DND-41 (cell line): ENCODE data around the gene CYP4F22.

Experiments
- EZH2 ChIP-seq: IDR thresholded peaks from 3 replicates; pipeline ENCODE4 v1.6.1; 2012; ENCODE audit warnings: borderline replicate concordance, low read depth, mild to moderate bottlenecking, moderate library complexity, low read length, inconsistent platforms; ENCODE audit not compliant: severe bottlenecking
- TF ChIP-seq, protein P1 (sequence below): IDR thresholded peaks from 2 replicates; pipeline ENCODE4 v1.5.1; 2012; ENCODE audit warnings: borderline replicate concordance, low read length, moderate library complexity, mild to moderate bottlenecking; ENCODE audit not compliant: poor library complexity, severe bottlenecking; ENCODE audit errors: extremely low read depth

DNA sequence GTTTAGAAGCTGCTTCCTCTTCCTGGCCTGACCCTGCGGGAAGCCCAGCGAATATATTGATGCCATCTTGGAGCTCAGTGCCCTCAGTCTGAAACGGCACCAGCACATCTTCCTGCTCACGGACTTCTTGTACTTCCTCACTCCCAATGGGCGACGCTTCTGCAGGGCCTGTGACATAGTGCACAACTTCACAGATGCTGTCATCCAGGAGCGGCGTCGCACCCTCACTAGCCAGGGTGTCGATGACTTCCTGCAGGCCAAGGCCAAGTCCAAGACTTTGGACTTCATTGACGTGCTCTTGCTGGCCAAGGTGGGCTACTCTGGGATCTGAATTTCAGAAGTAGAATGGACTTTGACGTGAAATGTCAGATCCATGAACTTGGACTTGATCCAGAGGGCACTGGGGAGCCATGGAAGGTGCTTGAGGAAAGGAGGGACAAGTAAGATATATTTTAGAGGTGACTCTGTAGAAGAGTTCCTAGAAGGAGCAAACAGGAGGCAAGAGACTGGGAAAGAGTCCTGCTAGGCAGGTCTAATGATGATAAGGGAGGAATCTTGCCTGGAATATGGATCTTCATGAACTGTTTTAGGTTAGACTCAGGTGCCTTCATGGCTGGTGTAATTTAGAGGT is 68.3 kb downstream of the CYP4F22 start:
- TF ChIP-seq, protein P1, sequence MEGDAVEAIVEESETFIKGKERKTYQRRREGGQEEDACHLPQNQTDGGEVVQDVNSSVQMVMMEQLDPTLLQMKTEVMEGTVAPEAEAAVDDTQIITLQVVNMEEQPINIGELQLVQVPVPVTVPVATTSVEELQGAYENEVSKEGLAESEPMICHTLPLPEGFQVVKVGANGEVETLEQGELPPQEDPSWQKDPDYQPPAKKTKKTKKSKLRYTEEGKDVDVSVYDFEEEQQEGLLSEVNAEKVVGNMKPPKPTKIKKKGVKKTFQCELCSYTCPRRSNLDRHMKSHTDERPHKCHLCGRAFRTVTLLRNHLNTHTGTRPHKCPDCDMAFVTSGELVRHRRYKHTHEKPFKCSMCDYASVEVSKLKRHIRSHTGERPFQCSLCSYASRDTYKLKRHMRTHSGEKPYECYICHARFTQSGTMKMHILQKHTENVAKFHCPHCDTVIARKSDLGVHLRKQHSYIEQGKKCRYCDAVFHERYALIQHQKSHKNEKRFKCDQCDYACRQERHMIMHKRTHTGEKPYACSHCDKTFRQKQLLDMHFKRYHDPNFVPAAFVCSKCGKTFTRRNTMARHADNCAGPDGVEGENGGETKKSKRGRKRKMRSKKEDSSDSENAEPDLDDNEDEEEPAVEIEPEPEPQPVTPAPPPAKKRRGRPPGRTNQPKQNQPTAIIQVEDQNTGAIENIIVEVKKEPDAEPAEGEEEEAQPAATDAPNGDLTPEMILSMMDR, result no peak
- TF ChIP-seq EZH2, result no peak
